Measurements from ENCODE around the gene NFATC3.

GRCh38 chr16:68234188-68235107 lies 149.3 kb downstream of the NFATC3 start:
- TF ChIP-seq POLR2A (IDR thresholded peaks at IDR 0.05) (no peak), CTCF (IDR thresholded peaks at IDR 0.05) (no peak)
